ENCODE results near the gene ERMAP.
A peak's percentile ranks its signal among the peaks of the same experiment; 100 is the strongest.

The ERMAP gene

GRCh38 chr1:42876009-42876408 is 59.1 kb downstream of the ERMAP start:
- peak in 1 of 2 experiments; percentile 8 for DNase-seq

GRCh38 chr1:42877380-42877779 is 60.5 kb downstream of the ERMAP start:
- no peak for DNase-seq

GRCh38 chr1:42880384-42880783 is 63.5 kb downstream of the ERMAP start:
- DNase-seq, result no peak

GRCh38 chr1:42886046-42886739 is 69.3 kb downstream of the ERMAP start:
- DNase-seq, result no peak

- DNase-seq, result no peak
These were observed 69.9 kb downstream of the ERMAP start for GRCh38 chr1:42886800-42887199.

GRCh38 chr1:42887366-42887765 is 70.4 kb downstream of the ERMAP start:
- DNase-seq, result no peak

- no peak for DNase-seq
These were observed 71.2 kb downstream of the ERMAP start for GRCh38 chr1:42888013-42888633.

GRCh38 chr1:42889264-42889663 is 72.3 kb downstream of the ERMAP start:
- DNase-seq, result no peak

GRCh38 chr1:42891465-42892138 is 74.7 kb downstream of the ERMAP start:
- DNase-seq, result no peak

Data from NCI-H1930 (cell line).